CD4-positive, alpha-beta T cell (primary cell): ENCODE data around the gene BRICD5. TPM values are rescaled to one million over a fixed set of nuclear protein-coding genes. Genes with fewer than 3 reads are reported as not detected.

Experiments
- ATAC-seq: fragments of 200-7000 bp; cut with Tn5 transposase; one replicate; pipeline ENCODE4 v1.10.0; 2022; ENCODE audit warnings: mild to moderate bottlenecking; ENCODE audit not compliant: poor library complexity
- CTCF ChIA-PET: fragments of 350-600 bp; sonication (Branson Sonifier 250); formaldehyde crosslinking; loops from one replicate; lab custom pipeline; 2021; ENCODE audit warnings: antibody characterized with exemption, inconsistent platforms; lab: Charles Lee
- POLR2A ChIA-PET: fragments of 350-600 bp; sonication (Branson Sonifier 250); formaldehyde crosslinking; loops from one replicate; lab custom pipeline; 2021; ENCODE audit warnings: antibody characterized with exemption, inconsistent platforms; lab: Charles Lee
- DNase-seq, 14 experiments: peaks; one replicate each; pipeline ENCODE4 v3.0.0-alpha.2; 2013 to 2020; ENCODE audit warnings: mixed read lengths in 2 of 14
- H3K27ac ChIP-seq, 2 donors: one replicate each; pipeline versions ENCODE4 v1.5.1 to v1.7.0; 2013; ENCODE audit warnings: low read length in 2 of 2, low read depth in 1 of 2, mild to moderate bottlenecking in 1 of 2
- H3K27me3 ChIP-seq, 2 experiments: 1 replicate in 1 of 2; 2 replicates in 1 of 2; pipeline versions ENCODE4 v1.6.1 to v1.7.0; 2013; ENCODE audit warnings: low read length in 2 of 2, control low read depth in 1 of 2, mild to moderate bottlenecking in 1 of 2, moderate library complexity in 1 of 2; ENCODE audit not compliant: insufficient read depth in 2 of 2, control insufficient read depth in 1 of 2
- H3K36me3 ChIP-seq: one replicate; pipeline ENCODE4 v1.6.1; 2013; ENCODE audit warnings: low read length, control low read depth; ENCODE audit not compliant: insufficient read depth
- H3K4me1 ChIP-seq: one replicate; pipeline ENCODE4 v1.6.1; 2013; ENCODE audit warnings: low read length, control low read depth; ENCODE audit not compliant: insufficient read depth
- H3K4me3 ChIP-seq: one replicate; pipeline ENCODE4 v1.5.1; 2013; ENCODE audit warnings: mild to moderate bottlenecking, low read length, moderate library complexity
- H3K9me3 ChIP-seq, 2 experiments: 1 replicate in 1 of 2; 2 replicates in 1 of 2; pipeline versions ENCODE4 v1.6.1 to v1.7.0; 2013; ENCODE audit warnings: low read length in 2 of 2, mild to moderate bottlenecking in 2 of 2, control low read depth in 1 of 2, moderate library complexity in 1 of 2; ENCODE audit not compliant: control insufficient read depth in 1 of 2, insufficient read depth in 1 of 2
- H3K27ac Mint-ChIP-seq: one replicate; pipeline ENCODE4 v1.8.0; 2020; ENCODE audit warnings: mixed read lengths
- H3K27me3 Mint-ChIP-seq: one replicate; pipeline ENCODE4 v1.8.0; 2021; ENCODE audit warnings: mixed read lengths
- H3K36me3 Mint-ChIP-seq: one replicate; pipeline ENCODE4 v1.8.0; 2021; ENCODE audit warnings: low read depth, mixed read lengths
- H3K4me1 Mint-ChIP-seq: one replicate; pipeline ENCODE4 v1.8.0; 2021; ENCODE audit warnings: low read depth, mixed read lengths
- H3K4me3 Mint-ChIP-seq: one replicate; pipeline ENCODE4 v1.8.0; 2020; ENCODE audit warnings: mild to moderate bottlenecking, mixed read lengths
- H3K9me3 Mint-ChIP-seq: one replicate; pipeline ENCODE4 v1.8.0; 2020; ENCODE audit warnings: mixed read lengths
- intact Hi-C, 2 experiments: fragments of 100-400 bp; cut with DNase I in 1 of 2; cut with micrococcal nuclease in 1 of 2; formaldehyde crosslinking; loops; one replicate each; pipeline versions ENCODE4 v1.15.1 to v1.9.0; 2023 to 2025; cut with DNase I, micrococcal nuclease
- total RNA-seq, 174 experiments: library from RNA in 2 of 174; stranded (reverse) in 2 of 174; gene quantifications; one replicate each; pipeline ENCODE4 v1.2.3 and lab custom pipeline; 2021 to 2026
- TF ChIP-seq, protein P1 (sequence below): fragments of 200-600 bp; IDR thresholded peaks from one replicate; pipeline ENCODE4 v1.8.0; 2022; ENCODE audit warnings: antibody characterized with exemption, mild to moderate bottlenecking

BRICD5 gene
- total RNA-seq, 2 experiments from 2014 or later = 4.2 to 5.0 TPM

DNA sequence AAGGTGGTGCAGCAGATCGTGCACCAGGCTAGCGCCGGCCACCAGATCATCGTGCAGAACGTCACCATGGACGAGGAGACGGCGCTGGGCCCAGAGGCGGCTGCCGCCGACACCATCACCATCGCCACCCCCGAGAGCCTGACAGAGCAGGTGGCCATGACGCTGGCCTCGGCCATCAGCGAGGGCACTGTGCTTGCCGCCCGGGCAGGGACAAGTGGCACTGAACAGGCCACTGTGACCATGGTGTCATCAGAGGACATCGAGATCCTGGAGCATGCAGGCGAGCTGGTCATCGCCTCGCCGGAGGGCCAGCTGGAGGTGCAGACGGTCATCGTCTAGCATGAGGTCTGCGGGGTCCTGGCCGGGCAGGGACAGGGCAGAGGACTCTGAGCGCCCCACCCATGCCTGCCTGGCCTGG lies 24.6 kb upstream of the BRICD5 start:
- ChIA-PET CTCF (no interaction called here), POLR2A (interaction anchor here (1.6 kb wide), 1 partner anchor 21 kb away, joined by 4 read pairs; the partner anchor contains the start of gene PGP)
- intact Hi-C loops = no loop called here
- peaks cover 11% of the 10 kb centered on the region for H3K4me1 ChIP-seq
- peaks cover 46% of the 10 kb centered on the region for H3K36me3 ChIP-seq
- TF ChIP-seq, protein P1, sequence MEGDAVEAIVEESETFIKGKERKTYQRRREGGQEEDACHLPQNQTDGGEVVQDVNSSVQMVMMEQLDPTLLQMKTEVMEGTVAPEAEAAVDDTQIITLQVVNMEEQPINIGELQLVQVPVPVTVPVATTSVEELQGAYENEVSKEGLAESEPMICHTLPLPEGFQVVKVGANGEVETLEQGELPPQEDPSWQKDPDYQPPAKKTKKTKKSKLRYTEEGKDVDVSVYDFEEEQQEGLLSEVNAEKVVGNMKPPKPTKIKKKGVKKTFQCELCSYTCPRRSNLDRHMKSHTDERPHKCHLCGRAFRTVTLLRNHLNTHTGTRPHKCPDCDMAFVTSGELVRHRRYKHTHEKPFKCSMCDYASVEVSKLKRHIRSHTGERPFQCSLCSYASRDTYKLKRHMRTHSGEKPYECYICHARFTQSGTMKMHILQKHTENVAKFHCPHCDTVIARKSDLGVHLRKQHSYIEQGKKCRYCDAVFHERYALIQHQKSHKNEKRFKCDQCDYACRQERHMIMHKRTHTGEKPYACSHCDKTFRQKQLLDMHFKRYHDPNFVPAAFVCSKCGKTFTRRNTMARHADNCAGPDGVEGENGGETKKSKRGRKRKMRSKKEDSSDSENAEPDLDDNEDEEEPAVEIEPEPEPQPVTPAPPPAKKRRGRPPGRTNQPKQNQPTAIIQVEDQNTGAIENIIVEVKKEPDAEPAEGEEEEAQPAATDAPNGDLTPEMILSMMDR = no peak
- Mint-ChIP-seq H3K9me3 (no peaks in the 10 kb centered on the region), H3K4me3 (no peak overlapping the region), H3K36me3 (peaks cover 18% of the 10 kb centered on the region), H3K27ac (no peak overlapping the region), H3K4me1 (no peaks in the 10 kb centered on the region), H3K27me3 (peaks cover 4% of the 10 kb centered on the region)
- H3K27ac ChIP-seq = no peak overlapping the region
- no peaks in the 10 kb centered on the region for H3K9me3 ChIP-seq
- DNase-seq = no peak
- H3K4me3 ChIP-seq = no peak overlapping the region
- no peak for ATAC-seq
- H3K27me3 ChIP-seq = peaks cover 0 to 12% of the 10 kb centered on the region in 2 experiments

DNA sequence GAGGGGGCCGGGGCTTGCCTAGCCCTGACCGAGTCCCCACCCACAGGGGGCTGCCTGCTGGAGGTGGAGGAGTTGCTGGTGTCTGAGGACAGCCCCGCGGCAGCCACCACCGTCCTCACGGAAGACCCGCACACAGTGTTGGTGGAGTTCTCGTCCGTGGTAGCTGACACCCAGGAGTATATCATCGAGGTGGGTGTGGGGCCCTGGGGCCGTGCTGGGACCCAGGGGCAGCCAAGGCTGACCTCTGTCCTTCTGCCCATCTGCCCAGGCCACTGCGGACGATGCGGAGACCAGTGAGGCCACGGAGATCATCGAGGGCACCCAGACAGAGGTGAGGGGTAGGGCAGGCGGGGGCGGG lies 24.1 kb upstream of the BRICD5 start:
- no peak overlapping the region for H3K27ac ChIP-seq
- CTCF ChIA-PET = no interaction called here
- Mint-ChIP-seq H3K27me3 (peaks cover 4% of the 10 kb centered on the region), H3K27ac (no peak overlapping the region), H3K4me3 (no peak overlapping the region), H3K36me3 (peaks cover 22% of the 10 kb centered on the region), H3K9me3 (no peaks in the 10 kb centered on the region), H3K4me1 (no peaks in the 10 kb centered on the region)
- DNase-seq (no peak), ATAC-seq (no peak)
- no peak overlapping the region for H3K4me3 ChIP-seq
- H3K27me3 ChIP-seq = peaks cover 0 to 12% of the 10 kb centered on the region in 2 experiments
- H3K9me3 ChIP-seq = no peaks in the 10 kb centered on the region
- POLR2A ChIA-PET = no interaction called here
- intact Hi-C loops = no loop called here
- peaks cover 11% of the 10 kb centered on the region for H3K4me1 ChIP-seq
- TF ChIP-seq, protein P1 = no peak
- peaks cover 50% of the 10 kb centered on the region for H3K36me3 ChIP-seq

DNA sequence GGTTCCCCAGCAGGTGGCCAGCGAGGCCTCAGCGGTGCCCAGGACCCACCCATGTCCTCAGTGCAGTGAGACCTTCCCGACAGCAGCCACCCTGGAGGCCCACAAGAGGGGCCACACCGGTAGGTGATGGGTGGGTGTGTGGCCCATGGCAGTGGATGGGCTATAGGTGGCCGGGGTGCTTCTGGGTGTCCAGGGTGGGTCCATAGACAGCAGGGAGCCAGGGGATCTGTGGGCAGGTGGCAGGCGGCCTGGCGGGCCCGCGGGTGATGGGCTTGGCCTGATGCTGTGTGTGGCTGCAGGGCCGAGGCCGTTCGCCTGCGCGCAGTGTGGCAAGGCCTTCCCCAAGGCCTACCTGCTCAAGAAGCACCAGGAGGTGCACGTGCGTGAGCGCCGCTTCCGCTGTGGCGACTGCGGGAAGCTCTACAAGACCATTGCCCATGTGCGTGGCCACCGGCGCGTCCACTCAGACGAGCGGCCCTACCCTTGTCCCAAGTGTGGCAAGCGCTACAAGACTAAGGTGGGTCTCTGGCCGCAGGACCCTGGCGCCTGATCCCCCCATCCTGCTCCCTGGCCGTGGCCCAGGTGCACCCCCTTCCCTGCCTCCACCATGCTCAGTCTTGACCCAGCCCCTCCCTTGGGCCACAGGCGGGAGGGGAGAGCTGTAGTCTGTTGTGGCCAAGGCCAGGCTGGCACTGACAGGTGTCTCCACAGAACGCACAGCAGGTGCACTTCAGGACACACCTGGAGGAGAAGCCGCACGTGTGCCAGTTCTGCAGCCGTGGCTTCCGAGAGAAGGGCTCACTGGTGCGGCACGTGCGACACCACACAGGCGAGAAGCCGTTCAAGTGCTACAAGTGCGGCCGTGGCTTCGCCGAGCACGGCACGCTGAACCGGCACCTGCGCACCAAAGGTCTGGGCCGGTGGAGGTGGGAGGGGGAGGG lies 23.5 kb upstream of the BRICD5 start:
- Mint-ChIP-seq H3K27me3 (peaks cover 4% of the 10 kb centered on the region), H3K4me3 (no peak overlapping the region), H3K27ac (no peak overlapping the region), H3K4me1 (no peaks in the 10 kb centered on the region), H3K36me3 (peaks cover 29% of the 10 kb centered on the region), H3K9me3 (no peaks in the 10 kb centered on the region)
- intact Hi-C loops = no loop called here
- H3K4me1 ChIP-seq = peaks cover 11% of the 10 kb centered on the region
- H3K4me3 ChIP-seq = no peak overlapping the region
- no peak overlapping the region for H3K27ac ChIP-seq
- ChIA-PET POLR2A (no interaction called here), CTCF (no interaction called here)
- peaks cover 0 to 12% of the 10 kb centered on the region in 2 experiments for H3K27me3 ChIP-seq
- no peak for ATAC-seq
- TF ChIP-seq, protein P1 = no peak
- peaks cover 57% of the 10 kb centered on the region for H3K36me3 ChIP-seq
- no peak for DNase-seq
- H3K9me3 ChIP-seq = no peaks in the 10 kb centered on the region
